ENCODE results near the gene CDK7.

DNA sequence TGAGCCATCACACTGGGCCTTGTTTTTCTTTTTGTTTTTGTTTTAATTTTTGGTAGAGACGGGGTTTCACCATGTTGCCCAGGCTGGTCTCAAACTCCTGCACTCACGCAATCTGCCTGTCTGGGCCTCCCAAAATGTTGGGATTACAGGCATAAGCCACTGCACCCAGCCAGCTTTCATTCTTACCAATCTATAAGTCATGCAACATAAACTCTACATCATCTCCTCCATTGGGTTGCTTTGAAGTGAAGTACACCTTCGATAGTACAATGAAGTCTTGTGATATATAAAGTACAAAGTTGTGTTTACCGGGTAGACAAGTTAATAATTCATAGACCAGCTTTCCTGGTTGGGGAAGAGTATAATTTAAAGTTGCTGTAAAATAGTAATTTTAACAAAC lies 8.8 kb upstream of the CDK7 start:
- TF ChIP-seq POLR2A (IDR thresholded peaks at IDR 0.05) (no peak), POLR2AphosphoS5 (IDR thresholded peaks at IDR 0.05) (no peak)
- TF ChIP-seq, protein P1, sequence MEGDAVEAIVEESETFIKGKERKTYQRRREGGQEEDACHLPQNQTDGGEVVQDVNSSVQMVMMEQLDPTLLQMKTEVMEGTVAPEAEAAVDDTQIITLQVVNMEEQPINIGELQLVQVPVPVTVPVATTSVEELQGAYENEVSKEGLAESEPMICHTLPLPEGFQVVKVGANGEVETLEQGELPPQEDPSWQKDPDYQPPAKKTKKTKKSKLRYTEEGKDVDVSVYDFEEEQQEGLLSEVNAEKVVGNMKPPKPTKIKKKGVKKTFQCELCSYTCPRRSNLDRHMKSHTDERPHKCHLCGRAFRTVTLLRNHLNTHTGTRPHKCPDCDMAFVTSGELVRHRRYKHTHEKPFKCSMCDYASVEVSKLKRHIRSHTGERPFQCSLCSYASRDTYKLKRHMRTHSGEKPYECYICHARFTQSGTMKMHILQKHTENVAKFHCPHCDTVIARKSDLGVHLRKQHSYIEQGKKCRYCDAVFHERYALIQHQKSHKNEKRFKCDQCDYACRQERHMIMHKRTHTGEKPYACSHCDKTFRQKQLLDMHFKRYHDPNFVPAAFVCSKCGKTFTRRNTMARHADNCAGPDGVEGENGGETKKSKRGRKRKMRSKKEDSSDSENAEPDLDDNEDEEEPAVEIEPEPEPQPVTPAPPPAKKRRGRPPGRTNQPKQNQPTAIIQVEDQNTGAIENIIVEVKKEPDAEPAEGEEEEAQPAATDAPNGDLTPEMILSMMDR (IDR thresholded peaks at IDR 0.05) = no peak
